Activated CD8-positive, alpha-beta T cell treated with anti-CD3 and anti-CD28 coated beads, Interleukin-2, amount 10 ng/mL, durations not matched to agents 7 days and 5 days (primary cell): ENCODE results near the gene DNAJC13. TPM values are rescaled to one million over a fixed set of nuclear protein-coding genes. Genes with fewer than 3 reads are reported as not detected.

ENCODE experiments used
- ATAC-seq: fragments of 150-1000 bp; cut with Tn5 transposase; one replicate; pipeline ENCODE4 v1.10.0; 2021; ENCODE audit warnings: moderate library complexity
- CTCF ChIA-PET: fragments of 350-600 bp; sonication (Branson Sonifier 250); formaldehyde crosslinking; loops from one replicate; lab custom pipeline; 2021; ENCODE audit warnings: antibody characterized with exemption; lab: Charles Lee
- POLR2A ChIA-PET: fragments of 350-600 bp; sonication (Branson Sonifier 250); formaldehyde crosslinking; loops from one replicate; lab custom pipeline; 2021; ENCODE audit warnings: antibody characterized with exemption; lab: Charles Lee
- DNase-seq: peaks from one replicate; pipeline ENCODE4 v3.0.0-alpha.2; 2020
- H3K27ac Mint-ChIP-seq: one replicate; pipeline ENCODE4 v1.8.0; 2021; ENCODE audit warnings: mild to moderate bottlenecking, mixed read lengths
- H3K27me3 Mint-ChIP-seq: one replicate; pipeline ENCODE4 v1.8.0; 2021; ENCODE audit warnings: low read depth, mixed read lengths
- H3K36me3 Mint-ChIP-seq: one replicate; pipeline ENCODE4 v1.8.0; 2021; ENCODE audit warnings: low read depth, mixed read lengths
- H3K4me1 Mint-ChIP-seq: one replicate; pipeline ENCODE4 v1.8.0; 2021; ENCODE audit warnings: low read depth, mixed read lengths
- H3K4me3 Mint-ChIP-seq: one replicate; pipeline ENCODE4 v1.8.0; 2021; ENCODE audit warnings: mild to moderate bottlenecking, mixed read lengths
- H3K9me3 Mint-ChIP-seq: one replicate; pipeline ENCODE4 v1.8.0; 2022; ENCODE audit warnings: mixed read lengths; ENCODE audit not compliant: insufficient read depth
- total RNA-seq, 2 experiments: library from RNA; stranded (reverse); gene quantifications; one replicate each; pipeline ENCODE4 v1.2.3, GENCODE V29; 2021

The DNAJC13 gene
- total RNA-seq, 2 experiments from 2014 or later: 34.3 to 38.4 TPM

GRCh38 chr3:132444383-132444782 is 27.1 kb downstream of the DNAJC13 start:
- no peak for DNase-seq
- Mint-ChIP-seq H3K27ac (no peak overlapping the region), H3K27me3 (no peaks in the 10 kb centered on the region), H3K4me3 (no peak overlapping the region), H3K4me1 (peaks cover 13% of the 10 kb centered on the region), H3K36me3 (peaks cover 15% of the 10 kb centered on the region), H3K9me3 (no peaks in the 10 kb centered on the region)
- ATAC-seq: no peak
- ChIA-PET POLR2A (no interaction called here), CTCF (no interaction called here)

- CTCF ChIA-PET: no interaction called here
- POLR2A ChIA-PET: no interaction called here
- Mint-ChIP-seq H3K27me3 (no peaks in the 10 kb centered on the region), H3K4me3 (no peak overlapping the region), H3K27ac (no peak overlapping the region), H3K36me3 (peaks cover 17% of the 10 kb centered on the region), H3K4me1 (peaks cover 13% of the 10 kb centered on the region), H3K9me3 (no peaks in the 10 kb centered on the region)
- ATAC-seq (no peak), DNase-seq (no peak)
Observed at GRCh38 chr3:132445817-132446216, 28.5 kb downstream of the DNAJC13 start.

- POLR2A ChIA-PET: no interaction called here
- Mint-ChIP-seq H3K27ac (no peak overlapping the region), H3K4me3 (no peak overlapping the region), H3K36me3 (peaks cover 21% of the 10 kb centered on the region), H3K4me1 (peaks cover 4% of the 10 kb centered on the region), H3K27me3 (no peaks in the 10 kb centered on the region), H3K9me3 (no peaks in the 10 kb centered on the region)
- CTCF ChIA-PET: interaction anchor here (1.1 kb wide), 1 partner anchor 73 kb away, joined by 3 read pairs; no protein-coding TSS in a partner anchor
- DNase-seq (no peak), ATAC-seq (no peak)
Observed at GRCh38 chr3:132448216-132448961, 31.1 kb downstream of the DNAJC13 start.

GRCh38 chr3:132456136-132456535 is 38.8 kb downstream of the DNAJC13 start:
- Mint-ChIP-seq H3K9me3 (no peaks in the 10 kb centered on the region), H3K27me3 (no peaks in the 10 kb centered on the region), H3K36me3 (peaks cover 54% of the 10 kb centered on the region), H3K4me3 (no peak overlapping the region), H3K4me1 (no peaks in the 10 kb centered on the region), H3K27ac (no peak overlapping the region)
- DNase-seq (no peak), ATAC-seq (no peak)
- POLR2A ChIA-PET: no interaction called here
- CTCF ChIA-PET: interaction anchor here (1.5 kb wide), 1 partner anchor 80 kb away, joined by 6 read pairs; no protein-coding TSS in a partner anchor

DNA sequence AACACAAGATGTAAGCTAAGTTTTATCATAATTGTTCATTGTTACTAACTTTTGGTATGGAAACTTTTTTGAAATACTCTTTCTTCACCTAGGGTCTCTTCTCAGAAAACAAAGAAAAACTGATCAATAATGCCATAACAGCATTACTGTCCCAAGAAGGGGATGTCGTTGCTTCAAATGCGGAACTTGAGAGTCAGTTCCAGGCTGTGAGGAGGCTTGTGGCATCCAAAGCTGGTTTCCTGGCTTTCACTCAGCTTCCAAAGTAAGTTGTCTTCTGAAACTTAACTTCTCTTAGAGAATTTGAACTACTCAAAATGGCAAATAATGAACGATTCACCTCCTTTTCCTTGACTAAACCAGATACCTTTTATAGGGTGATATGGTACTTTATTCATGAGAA is 39.3 kb downstream of the DNAJC13 start:
- no peak overlapping the region for H3K4me3 Mint-ChIP-seq
- DNase-seq (no peak), ATAC-seq (no peak)
- H3K36me3 Mint-ChIP-seq: peaks cover 54% of the 10 kb centered on the region
- ChIA-PET CTCF (interaction anchor here (1.5 kb wide), 1 partner anchor 79 kb away, joined by 6 read pairs; no protein-coding TSS in a partner anchor), POLR2A (no interaction called here)
- no peaks in the 10 kb centered on the region for H3K9me3 Mint-ChIP-seq
- no peaks in the 10 kb centered on the region for H3K4me1 Mint-ChIP-seq
- no peaks in the 10 kb centered on the region for H3K27me3 Mint-ChIP-seq
- no peak overlapping the region for H3K27ac Mint-ChIP-seq

DNA sequence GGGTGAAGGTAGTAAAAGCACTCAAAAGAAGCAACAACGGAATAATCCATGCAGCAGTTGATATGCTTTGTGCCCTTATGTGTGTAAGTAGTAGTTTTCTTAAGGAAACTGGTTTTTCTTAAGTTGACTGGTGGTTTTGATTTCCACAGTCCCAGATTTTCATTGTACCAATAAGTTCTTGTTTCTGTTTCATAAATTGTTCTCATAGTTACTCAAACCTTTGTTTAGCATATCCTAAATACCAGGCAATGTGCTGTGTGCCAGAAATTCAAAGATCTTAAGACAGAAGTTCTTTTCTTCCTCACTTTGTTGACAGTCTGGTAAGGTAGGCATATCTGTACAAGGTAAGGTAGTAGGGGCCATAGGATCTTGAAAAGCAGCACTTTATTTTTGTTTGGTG is 40.0 kb downstream of the DNAJC13 start:
- ChIA-PET CTCF (interaction anchor here (1.0 to 1.2 kb wide), 2 partner anchors 99 to 104 kb away, joined by 3 read pairs; no protein-coding TSS in a partner anchor), POLR2A (no interaction called here)
- H3K27ac Mint-ChIP-seq: no peak overlapping the region
- no peaks in the 10 kb centered on the region for H3K27me3 Mint-ChIP-seq
- DNase-seq (no peak), ATAC-seq (no peak)
- H3K4me1 Mint-ChIP-seq: no peaks in the 10 kb centered on the region
- peaks cover 50% of the 10 kb centered on the region for H3K36me3 Mint-ChIP-seq
- no peaks in the 10 kb centered on the region for H3K9me3 Mint-ChIP-seq
- H3K4me3 Mint-ChIP-seq: no peak overlapping the region

- Mint-ChIP-seq H3K27ac (no peak overlapping the region), H3K27me3 (no peaks in the 10 kb centered on the region), H3K4me3 (no peak overlapping the region), H3K9me3 (no peaks in the 10 kb centered on the region), H3K4me1 (no peaks in the 10 kb centered on the region), H3K36me3 (peaks cover 48% of the 10 kb centered on the region)
- no peak for ATAC-seq
- ChIA-PET POLR2A (no interaction called here), CTCF (interaction anchor here (1.2 kb wide), 1 partner anchor 23 kb away, joined by 3 read pairs; no protein-coding TSS in a partner anchor)
- no peak for DNase-seq
Observed at GRCh38 chr3:132459551-132459950, 42.2 kb downstream of the DNAJC13 start.

DNA sequence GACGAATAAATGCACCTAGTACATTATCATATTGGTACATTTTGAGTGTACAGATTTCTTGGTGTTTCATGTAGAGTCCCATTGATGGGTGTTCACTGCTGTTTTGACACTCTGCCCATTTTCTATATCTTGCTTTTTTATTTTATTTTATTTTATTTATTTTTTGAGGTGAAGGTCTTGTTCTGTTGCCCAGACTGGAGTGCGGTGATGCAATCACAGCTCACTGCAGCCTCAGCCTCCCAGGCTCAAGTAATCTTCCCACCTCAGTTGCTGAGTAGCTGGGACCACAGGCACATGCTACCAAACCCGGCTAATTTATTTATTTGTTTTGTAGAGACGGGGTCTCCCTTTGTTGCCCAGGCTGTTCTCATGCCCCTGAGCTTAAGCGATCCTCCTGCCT is 44.2 kb downstream of the DNAJC13 start:
- no peaks in the 10 kb centered on the region for H3K9me3 Mint-ChIP-seq
- H3K27me3 Mint-ChIP-seq: no peaks in the 10 kb centered on the region
- no peak for ATAC-seq
- no peaks in the 10 kb centered on the region for H3K4me1 Mint-ChIP-seq
- ChIA-PET POLR2A (interaction anchor here (1.4 kb wide), 1 partner anchor 45 kb away, joined by 4 read pairs; the partner anchor contains the start of gene DNAJC13), CTCF (no interaction called here)
- DNase-seq: no peak
- peaks cover 34% of the 10 kb centered on the region for H3K36me3 Mint-ChIP-seq
- no peak overlapping the region for H3K4me3 Mint-ChIP-seq
- H3K27ac Mint-ChIP-seq: no peak overlapping the region

DNA sequence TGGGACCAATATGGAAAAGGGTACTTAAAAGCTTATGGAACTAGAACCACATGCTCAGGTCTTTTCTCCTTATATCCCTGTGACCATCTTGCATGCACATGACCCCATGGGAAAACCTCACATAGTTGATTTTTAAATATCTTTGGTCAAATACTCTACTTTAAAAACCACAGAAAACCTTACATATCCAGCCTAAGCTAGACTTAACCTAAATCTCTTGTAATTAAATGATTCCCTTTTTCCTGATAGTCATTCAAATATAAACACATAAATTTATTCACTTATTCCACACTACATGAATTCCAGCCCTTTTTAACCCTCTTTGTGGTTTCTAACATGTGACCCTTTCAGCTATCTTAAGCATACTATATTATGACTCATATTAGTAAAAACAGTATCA is 46.8 kb downstream of the DNAJC13 start:
- no peak for ATAC-seq

DNA sequence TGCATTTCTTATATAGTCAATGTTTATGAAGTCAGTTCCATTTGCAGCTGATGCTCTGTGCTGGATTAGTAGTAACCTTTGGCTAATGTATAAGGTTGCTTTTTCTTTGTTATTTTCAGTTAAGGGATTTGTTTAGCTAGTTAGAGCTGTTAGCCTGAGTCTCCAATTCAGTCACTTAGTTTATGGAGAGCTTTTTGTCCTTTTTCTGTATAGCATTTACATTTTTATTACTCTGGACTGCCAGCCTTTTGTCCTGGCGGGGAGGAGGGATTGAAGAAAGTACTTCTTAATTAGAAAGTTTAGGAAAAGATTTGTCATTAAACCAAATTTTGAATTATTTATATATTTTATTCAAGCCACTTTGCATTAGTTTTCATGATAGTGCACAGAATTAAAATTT is 52.0 kb downstream of the DNAJC13 start:
- DNase-seq: no peak
- ChIA-PET POLR2A (no interaction called here), CTCF (no interaction called here)
- H3K27ac Mint-ChIP-seq: no peak overlapping the region
- no peaks in the 10 kb centered on the region for H3K4me1 Mint-ChIP-seq
- no peak overlapping the region for H3K4me3 Mint-ChIP-seq
- H3K36me3 Mint-ChIP-seq: peaks cover 25% of the 10 kb centered on the region
- H3K27me3 Mint-ChIP-seq: no peaks in the 10 kb centered on the region
- no peak for ATAC-seq
- H3K9me3 Mint-ChIP-seq: no peaks in the 10 kb centered on the region

More for the DNA sequence above, 46.8 kb downstream of the DNAJC13 start:
- no peak for DNase-seq
- Mint-ChIP-seq H3K27me3 (no peaks in the 10 kb centered on the region), H3K4me3 (no peak overlapping the region), H3K36me3 (peaks cover 34% of the 10 kb centered on the region), H3K4me1 (no peaks in the 10 kb centered on the region), H3K9me3 (no peaks in the 10 kb centered on the region), H3K27ac (no peak overlapping the region)
- ChIA-PET CTCF (interaction anchor here (0.6 kb wide), 1 partner anchor 11 kb away, joined by 3 read pairs; no protein-coding TSS in a partner anchor), POLR2A (no interaction called here)

- H3K27ac Mint-ChIP-seq: no peak overlapping the region
- ChIA-PET CTCF (interaction anchor here (1.0 kb wide), 1 partner anchor 157 kb away, joined by 4 read pairs; no protein-coding TSS in a partner anchor), POLR2A (no interaction called here)
- H3K9me3 Mint-ChIP-seq: no peaks in the 10 kb centered on the region
- no peak overlapping the region for H3K4me3 Mint-ChIP-seq
- DNase-seq: no peak
- no peaks in the 10 kb centered on the region for H3K27me3 Mint-ChIP-seq
- H3K4me1 Mint-ChIP-seq: peaks cover 6% of the 10 kb centered on the region
- H3K36me3 Mint-ChIP-seq: peaks cover 33% of the 10 kb centered on the region
- ATAC-seq: no peak
Observed at GRCh38 chr3:132486099-132486498, 68.8 kb downstream of the DNAJC13 start.

GRCh38 chr3:132488151-132488550 is 70.8 kb downstream of the DNAJC13 start:
- DNase-seq (no peak), ATAC-seq (no peak)
- ChIA-PET POLR2A (no interaction called here), CTCF (interaction anchor here (1.2 to 1.6 kb wide), 3 partner anchors 48 to 154 kb away, joined by 3 to 5 read pairs (median 5); no protein-coding TSS in a partner anchor)
- Mint-ChIP-seq H3K4me3 (no peak overlapping the region), H3K9me3 (no peaks in the 10 kb centered on the region), H3K36me3 (peaks cover 31% of the 10 kb centered on the region), H3K27me3 (no peaks in the 10 kb centered on the region), H3K27ac (no peak overlapping the region), H3K4me1 (peaks cover 6% of the 10 kb centered on the region)
